ENCODE measurements around the gene FAM50B.

Gene FAM50B

GRCh38 chr6:3849681-3850450 lies 693 bp downstream of the FAM50B start:
- Histone ChIP-seq H3K4me1 (no peaks in the 10 kb centered on the region), H3K4me3 (ENCODE audit: low read depth, low read length) (peak overlapping the region; percentile 72), H3K9me3 (no peaks in the 10 kb centered on the region), H3K27me3 (no peaks in the 10 kb centered on the region), H3K36me3 (no peaks in the 10 kb centered on the region)
- DNase-seq = peak; percentile 33
- TF ChIP-seq CTCF (IDR thresholded peaks at IDR 0.05; ENCODE audit: low read depth, low read length) = no peak

GRCh38 chr6:3850451-3851203 lies 1.5 kb downstream of the FAM50B start:
- DNase-seq = peak; percentile 12
- Histone ChIP-seq H3K36me3 (no peaks in the 10 kb centered on the region), H3K9me3 (no peaks in the 10 kb centered on the region), H3K4me1 (no peaks in the 10 kb centered on the region), H3K4me3 (ENCODE audit: low read depth, low read length) (no peak overlapping the region), H3K27me3 (no peaks in the 10 kb centered on the region)
- no peak for TF ChIP-seq CTCF (IDR thresholded peaks at IDR 0.05; ENCODE audit: low read depth, low read length)

DNA sequence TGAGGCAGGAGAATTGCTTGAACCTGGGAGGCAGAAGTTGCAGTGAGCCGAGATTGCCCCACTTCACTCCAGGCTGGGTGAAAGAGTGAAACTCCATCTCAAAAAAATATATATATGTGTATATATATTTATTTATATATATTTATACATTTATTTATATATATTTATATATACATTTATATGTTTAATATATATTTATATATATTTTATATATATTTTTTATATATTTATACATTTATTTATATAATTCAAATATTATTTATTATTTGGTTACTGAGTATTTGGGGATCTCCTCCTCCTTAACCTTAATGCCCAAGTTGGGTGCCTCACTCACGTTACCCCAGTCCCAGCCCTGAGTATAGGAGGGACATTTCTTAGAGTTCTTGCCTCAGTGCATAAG lies 2.7 kb downstream of the FAM50B start:
- Histone ChIP-seq H3K4me3 (ENCODE audit: low read depth, low read length) (no peak overlapping the region), H3K36me3 (no peaks in the 10 kb centered on the region), H3K9me3 (no peaks in the 10 kb centered on the region), H3K27me3 (no peaks in the 10 kb centered on the region), H3K4me1 (no peaks in the 10 kb centered on the region)
- no peak for TF ChIP-seq CTCF (IDR thresholded peaks at IDR 0.05; ENCODE audit: low read depth, low read length)
- no peak for DNase-seq

- no peaks in the 10 kb centered on the region for H3K36me3 ChIP-seq
- DNase-seq = no peak
- no peaks in the 10 kb centered on the region for H3K4me1 ChIP-seq
- H3K4me3 ChIP-seq (ENCODE audit: low read depth, low read length) = no peak overlapping the region
- H3K9me3 ChIP-seq = no peaks in the 10 kb centered on the region
- TF ChIP-seq CTCF (IDR thresholded peaks at IDR 0.05; ENCODE audit: low read depth, low read length) = no peak
- no peaks in the 10 kb centered on the region for H3K27me3 ChIP-seq
These were observed 3.2 kb downstream of the FAM50B start for GRCh38 chr6:3852391-3852790.

GRCh38 chr6:3855866-3856265 lies 6.7 kb downstream of the FAM50B start:
- Histone ChIP-seq H3K4me3 (ENCODE audit: low read depth, low read length) (no peak overlapping the region), H3K4me1 (no peaks in the 10 kb centered on the region), H3K27me3 (no peaks in the 10 kb centered on the region), H3K9me3 (no peaks in the 10 kb centered on the region), H3K36me3 (no peaks in the 10 kb centered on the region)
- TF ChIP-seq CTCF (IDR thresholded peaks at IDR 0.05; ENCODE audit: low read depth, low read length) = no peak
- no peak for DNase-seq

GRCh38 chr6:3856576-3856975 lies 7.4 kb downstream of the FAM50B start:
- H3K27me3 ChIP-seq = no peaks in the 10 kb centered on the region
- H3K4me3 ChIP-seq (ENCODE audit: low read depth, low read length) = no peak overlapping the region
- no peak for TF ChIP-seq CTCF (IDR thresholded peaks at IDR 0.05; ENCODE audit: low read depth, low read length)
- DNase-seq = no peak
- H3K9me3 ChIP-seq = no peaks in the 10 kb centered on the region
- H3K36me3 ChIP-seq = no peaks in the 10 kb centered on the region
- H3K4me1 ChIP-seq = no peaks in the 10 kb centered on the region

Data from BE2C (cell line).